ENCODE results near the gene NPRL2. TPM values are rescaled to one million over a fixed set of nuclear protein-coding genes. Genes with fewer than 3 reads are reported as not detected.

NPRL2 gene
- total and polyA plus RNA-seq, 2 donors (not counting 3 experiments of a cell fraction or from before 2014, with no cell fraction given): 13.4 to 30.6 TPM

DNA sequence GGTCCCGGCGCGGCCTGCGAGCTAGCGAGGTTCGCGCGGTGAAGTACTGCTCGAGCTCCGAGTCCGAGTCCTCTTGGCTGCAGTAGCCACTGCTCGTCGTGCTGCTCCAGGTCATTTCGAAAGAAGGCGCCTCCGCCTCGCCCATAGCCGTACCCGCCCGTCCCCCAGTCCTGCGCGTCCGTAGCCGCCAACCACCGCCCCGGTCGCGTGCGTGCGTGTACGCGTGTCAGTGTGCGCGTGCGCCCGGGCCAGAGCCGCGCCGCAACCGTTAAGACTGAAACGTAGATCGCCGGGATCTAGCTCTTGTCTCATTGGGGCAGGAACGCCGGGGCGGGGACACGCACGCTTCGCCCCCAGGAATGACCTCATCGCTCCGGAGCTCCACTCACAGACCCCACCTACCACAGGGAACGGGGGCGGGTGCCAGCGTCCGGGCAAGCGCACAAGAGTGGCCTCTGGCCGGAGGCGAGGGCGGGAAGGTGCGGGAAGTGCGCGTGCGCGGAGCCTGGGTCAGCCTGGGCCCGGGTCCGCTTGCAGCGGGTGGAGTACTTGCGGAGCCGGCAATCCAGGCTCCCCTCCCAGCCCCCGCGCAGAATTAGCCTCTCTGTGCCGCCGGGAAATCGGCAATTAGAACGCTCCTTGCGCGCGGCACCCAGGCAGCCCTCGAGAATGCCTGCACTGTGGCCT lies 13.3 kb downstream of the NPRL2 start:
- H3K4me3 ChIP-seq (replicated peaks in 1 of 3; ENCODE audit: insufficient read depth in 1 of 3, low read depth in 1 of 3, low read length in 3 of 3): peak overlapping the region; percentile 85 to 93 (median 90)
- DNase-seq (ENCODE audit: low read depth, low spot score): peak; percentile 99
- peak overlapping the region; percentile 92 for H3K9ac ChIP-seq (replicated peaks; ENCODE audit: extremely low read depth, insufficient read depth, low read length)
- no peak for TF ChIP-seq GATA2 (IDR thresholded peaks at IDR 0.05; ENCODE audit: insufficient read depth, insufficient read length, low read depth, low read length)
- TF ChIP-seq POLR2A (IDR thresholded peaks at IDR 0.05; ENCODE audit: low read depth, low read length): peak; percentile 63
- no peak for TF ChIP-seq FOS (IDR thresholded peaks at IDR 0.05; ENCODE audit: borderline replicate concordance, insufficient read depth, low read length)
- peak; percentile 58 for TF ChIP-seq JUN (IDR thresholded peaks at IDR 0.05; ENCODE audit: borderline replicate concordance, insufficient read depth, insufficient read length, low read depth)
- TF ChIP-seq EZH2 (IDR thresholded peaks at IDR 0.05; ENCODE audit: borderline replicate concordance, low read depth, low read length, severe bottlenecking): no peak
- no peak for TF ChIP-seq MYC (IDR thresholded peaks at IDR 0.05; ENCODE audit: low read depth, low read length)
- TF ChIP-seq POLR2AphosphoS5 (IDR thresholded peaks at IDR 0.05; ENCODE audit: insufficient read depth, low read depth, low read length): peak; percentile 70
- peak; percentile 51 for TF ChIP-seq MAX (IDR thresholded peaks at IDR 0.05; ENCODE audit: insufficient read depth, insufficient read length)
- no peak for TF ChIP-seq CTCF (IDR thresholded peaks at IDR 0.05; ENCODE audit: extremely low read depth in 1 of 2, insufficient read depth in 1 of 2, low read depth in 1 of 2, low read length in 2 of 2)
- H3K36me3 ChIP-seq (ENCODE audit: control insufficient read depth in 2 of 2, extremely low read depth in 1 of 2, insufficient read depth in 2 of 2, low read length in 2 of 2): no peaks in the 10 kb centered on the region
- FAIRE-seq: peak; percentile 99
- ChIA-PET CTCF (interaction anchor here (0.9 to 5.0 kb wide), 10 partner anchors 9 to 274 kb away, joined by 3 to 66 read pairs (median 8); partner anchors contain the start of genes CISH, CYB561D2, HYAL2 and HYAL3), POLR2A (interaction anchor here (0.6 to 6.1 kb wide), 3 partner anchors 9 to 29 kb away, joined by 3 to 38 read pairs (median 8); partner anchors contain the start of genes HYAL2 and TUSC2)
- H3K27me3 ChIP-seq (ENCODE audit: control insufficient read depth in 2 of 2, insufficient read depth in 2 of 2, low read length in 2 of 2): no peaks in the 10 kb centered on the region
- H3K4me1 ChIP-seq (ENCODE audit: control insufficient read depth, extremely low read depth, insufficient read depth, low read length): peaks cover 43% of the 10 kb centered on the region
- no TSS peak for BruUV-seq (replicated peaks)
- H3K4me2 ChIP-seq (ENCODE audit: insufficient read depth, low read length): peak overlapping the region; percentile 55
- intact Hi-C loops (cut with micrococcal nuclease): loop anchor here (1.0 kb wide), 2 partner anchors 9 to 38 kb away; partner anchors contain the start of genes HYAL3, NAA80 and TUSC2
- H3K27ac ChIP-seq (ENCODE audit: insufficient read depth, low read depth, low read length): peak overlapping the region; percentile 95
- H3K79me2 ChIP-seq (ENCODE audit: control insufficient read depth, insufficient read depth, low read length): peaks cover 47% of the 10 kb centered on the region
- dilution Hi-C loops (cut with MboI; ENCODE audit: extremely low pct_ligation_motif_present, low sequenced_read_pairs): no loop called here
- H4K20me1 ChIP-seq (replicated peaks; ENCODE audit: control insufficient read depth, extremely low read depth, insufficient read depth, low read length): no peaks in the 10 kb centered on the region
- peak overlapping the region; percentile 63 for H2AFZ ChIP-seq (ENCODE audit: low read depth, low read length)
- H3K9me3 ChIP-seq (replicated peaks; ENCODE audit: control insufficient read depth, insufficient read depth, low read length): no peaks in the 10 kb centered on the region
- no peaks in the 10 kb centered on the region for H3K9me1 ChIP-seq (replicated peaks; ENCODE audit: control insufficient read depth, extremely low read depth, insufficient read depth, low read length)
